RWPE2 (cell line): Measurements from ENCODE around the gene LAMA2.

ENCODE experiments used
- ATAC-seq: fragments of 200-7000 bp; cut with Tn5 transposase; 3 replicates; pipeline ENCODE4 v1.9.1; 2021; ENCODE audit warnings: low read depth
- DNase-seq: peaks from one replicate; pipeline ENCODE4 v3.0.0-alpha.2; 2020; ENCODE audit warnings: low spot score
- H3K27ac ChIP-seq: fragments of 450-650 bp; 2 replicates; pipeline ENCODE4 v1.5.1; 2017; ENCODE audit warnings: mild to moderate bottlenecking; ENCODE audit not compliant: poor library complexity, severe bottlenecking
- H3K27me3 ChIP-seq: fragments of 250-450 bp; sonication (Bioruptor Pico); 2 replicates; pipeline ENCODE4 v1.5.1; 2021; ENCODE audit warnings: mild to moderate bottlenecking, moderate library complexity; ENCODE audit not compliant: insufficient read depth, poor library complexity, severe bottlenecking
- H3K36me3 ChIP-seq: fragments of 250-450 bp; sonication (Bioruptor Pico); 2 replicates; pipeline ENCODE4 v1.5.1; 2020; ENCODE audit warnings: low read depth, mild to moderate bottlenecking, moderate library complexity
- H3K4me1 ChIP-seq: fragments of 250-450 bp; sonication (Bioruptor Pico); 2 replicates; pipeline ENCODE4 v1.5.1; 2021; ENCODE audit warnings: mild to moderate bottlenecking, moderate library complexity; ENCODE audit not compliant: insufficient read depth, poor library complexity, severe bottlenecking
- H3K4me3 ChIP-seq: fragments of 250-450 bp; sonication (Bioruptor Pico); 2 replicates; pipeline ENCODE4 v1.5.1; 2021; ENCODE audit warnings: mild to moderate bottlenecking, moderate library complexity; ENCODE audit not compliant: severe bottlenecking
- H3K9me3 ChIP-seq: fragments of 250-450 bp; sonication (Bioruptor Pico); 2 replicates; pipeline ENCODE4 v1.5.1; 2021; ENCODE audit warnings: mild to moderate bottlenecking, moderate library complexity; ENCODE audit not compliant: severe bottlenecking
- TF ChIP-seq, protein P1 (sequence below): fragments of 450-650 bp; IDR thresholded peaks from one replicate; pipeline ENCODE4 v1.5.1; 2017; ENCODE audit warnings: mild to moderate bottlenecking, moderate library complexity; ENCODE audit not compliant: poor library complexity, severe bottlenecking

LAMA2 gene

DNA sequence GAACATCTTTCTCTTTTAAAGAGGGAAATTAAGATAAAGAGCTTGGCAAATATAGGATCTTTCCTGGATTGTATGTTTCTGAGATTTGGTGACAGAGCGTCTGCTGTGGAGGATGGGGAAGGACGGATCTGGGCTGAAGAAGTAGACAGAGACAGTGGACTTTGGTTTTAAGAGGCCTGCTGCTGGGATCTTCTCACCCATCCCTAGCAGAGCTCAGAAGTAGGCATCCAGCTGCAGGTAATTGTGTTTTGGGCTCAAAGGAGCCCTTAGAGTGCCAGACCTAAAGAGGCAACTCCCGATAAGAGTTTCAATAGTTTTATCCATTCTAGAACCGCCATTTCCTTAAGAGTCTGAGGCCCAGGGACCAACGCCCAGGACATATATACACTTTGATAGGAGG, 20.8 kb downstream of the LAMA2 start:
- TF ChIP-seq, protein P1, sequence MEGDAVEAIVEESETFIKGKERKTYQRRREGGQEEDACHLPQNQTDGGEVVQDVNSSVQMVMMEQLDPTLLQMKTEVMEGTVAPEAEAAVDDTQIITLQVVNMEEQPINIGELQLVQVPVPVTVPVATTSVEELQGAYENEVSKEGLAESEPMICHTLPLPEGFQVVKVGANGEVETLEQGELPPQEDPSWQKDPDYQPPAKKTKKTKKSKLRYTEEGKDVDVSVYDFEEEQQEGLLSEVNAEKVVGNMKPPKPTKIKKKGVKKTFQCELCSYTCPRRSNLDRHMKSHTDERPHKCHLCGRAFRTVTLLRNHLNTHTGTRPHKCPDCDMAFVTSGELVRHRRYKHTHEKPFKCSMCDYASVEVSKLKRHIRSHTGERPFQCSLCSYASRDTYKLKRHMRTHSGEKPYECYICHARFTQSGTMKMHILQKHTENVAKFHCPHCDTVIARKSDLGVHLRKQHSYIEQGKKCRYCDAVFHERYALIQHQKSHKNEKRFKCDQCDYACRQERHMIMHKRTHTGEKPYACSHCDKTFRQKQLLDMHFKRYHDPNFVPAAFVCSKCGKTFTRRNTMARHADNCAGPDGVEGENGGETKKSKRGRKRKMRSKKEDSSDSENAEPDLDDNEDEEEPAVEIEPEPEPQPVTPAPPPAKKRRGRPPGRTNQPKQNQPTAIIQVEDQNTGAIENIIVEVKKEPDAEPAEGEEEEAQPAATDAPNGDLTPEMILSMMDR, result no peak
- no peaks in the 10 kb centered on the region for H3K36me3 ChIP-seq

GRCh38 chr6:128914051-128914450, 31.1 kb downstream of the LAMA2 start:
- Histone ChIP-seq H3K4me3 (no peak overlapping the region), H3K4me1 (no peaks in the 10 kb centered on the region), H3K36me3 (no peaks in the 10 kb centered on the region), H3K9me3 (no peaks in the 10 kb centered on the region), H3K27ac (no peak overlapping the region), H3K27me3 (no peaks in the 10 kb centered on the region)
- TF ChIP-seq, protein P1, result no peak
- DNase-seq, result no peak
- no peak for ATAC-seq

More for the DNA sequence above, 20.8 kb downstream of the LAMA2 start:
- H3K4me1 ChIP-seq, result no peaks in the 10 kb centered on the region
- no peak for ATAC-seq
- DNase-seq, result no peak
- H3K9me3 ChIP-seq, result no peaks in the 10 kb centered on the region
- H3K27me3 ChIP-seq, result no peaks in the 10 kb centered on the region
- H3K4me3 ChIP-seq, result no peak overlapping the region
- H3K27ac ChIP-seq, result no peak overlapping the region

DNA sequence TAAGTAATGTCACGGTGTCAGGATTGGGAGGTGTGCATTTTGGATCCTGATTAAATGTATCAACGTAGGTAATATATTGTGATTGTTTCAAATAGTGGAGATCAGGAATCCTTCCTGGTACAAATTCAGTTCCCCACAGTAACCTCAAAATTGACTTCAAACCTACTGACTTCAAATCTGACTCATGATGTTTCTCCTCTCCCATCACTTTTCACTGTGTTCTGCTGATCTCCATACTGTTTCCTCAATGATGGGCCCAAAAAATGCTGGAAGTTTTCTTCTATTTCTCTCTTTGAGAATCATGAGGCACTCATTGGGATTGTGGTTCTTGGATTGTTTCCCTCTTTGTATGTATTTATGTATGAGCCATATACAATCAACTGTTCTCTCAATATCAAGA, 35.9 kb downstream of the LAMA2 start:
- ATAC-seq (no peak), DNase-seq (no peak)
- H3K27ac ChIP-seq, result no peak overlapping the region
- H3K27me3 ChIP-seq, result no peaks in the 10 kb centered on the region
- H3K4me1 ChIP-seq, result no peaks in the 10 kb centered on the region
- H3K9me3 ChIP-seq, result no peaks in the 10 kb centered on the region
- TF ChIP-seq, protein P1, result no peak
- H3K4me3 ChIP-seq, result no peak overlapping the region
- H3K36me3 ChIP-seq, result no peaks in the 10 kb centered on the region

GRCh38 chr6:128919412-128920180, 36.7 kb downstream of the LAMA2 start:
- Histone ChIP-seq H3K9me3 (no peaks in the 10 kb centered on the region), H3K36me3 (no peaks in the 10 kb centered on the region), H3K27me3 (no peaks in the 10 kb centered on the region), H3K4me1 (no peaks in the 10 kb centered on the region), H3K27ac (no peak overlapping the region), H3K4me3 (no peak overlapping the region)
- ATAC-seq, result no peak
- DNase-seq, result no peak
- TF ChIP-seq, protein P1, result no peak

DNA sequence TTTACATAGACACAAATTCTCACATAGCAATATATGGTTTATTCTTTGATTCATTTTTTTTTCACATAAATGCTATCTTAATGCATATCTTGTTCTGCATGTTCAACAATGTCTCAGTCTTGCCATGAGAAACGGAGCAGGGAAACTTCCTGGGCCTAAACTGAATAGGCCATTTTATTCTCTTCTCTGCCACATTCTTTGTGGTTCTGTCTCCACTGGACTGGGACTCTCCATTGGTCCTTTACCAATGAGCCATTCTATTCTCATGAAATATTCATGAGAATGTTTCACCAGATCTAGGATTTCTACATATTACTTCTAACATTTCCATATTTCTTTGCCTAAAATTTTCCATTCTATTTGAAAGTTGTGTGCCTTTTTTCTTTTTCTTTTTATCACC, 42.8 kb downstream of the LAMA2 start:
- ATAC-seq, result no peak
- no peaks in the 10 kb centered on the region for H3K4me1 ChIP-seq
- no peak for DNase-seq
- H3K27me3 ChIP-seq, result no peaks in the 10 kb centered on the region
- TF ChIP-seq, protein P1, result no peak
- no peak overlapping the region for H3K27ac ChIP-seq
- H3K9me3 ChIP-seq, result no peaks in the 10 kb centered on the region
- H3K4me3 ChIP-seq, result no peak overlapping the region
- no peaks in the 10 kb centered on the region for H3K36me3 ChIP-seq
